HPDE6-E6E7 (cell line): ENCODE measurements around the gene FNTB.

Experiments used
- DNase-seq: peaks from one replicate; pipeline ENCODE4 v3.0.0; 2011; ENCODE audit warnings: missing footprints; ENCODE audit errors: extremely low spot score

FNTB gene

DNA sequence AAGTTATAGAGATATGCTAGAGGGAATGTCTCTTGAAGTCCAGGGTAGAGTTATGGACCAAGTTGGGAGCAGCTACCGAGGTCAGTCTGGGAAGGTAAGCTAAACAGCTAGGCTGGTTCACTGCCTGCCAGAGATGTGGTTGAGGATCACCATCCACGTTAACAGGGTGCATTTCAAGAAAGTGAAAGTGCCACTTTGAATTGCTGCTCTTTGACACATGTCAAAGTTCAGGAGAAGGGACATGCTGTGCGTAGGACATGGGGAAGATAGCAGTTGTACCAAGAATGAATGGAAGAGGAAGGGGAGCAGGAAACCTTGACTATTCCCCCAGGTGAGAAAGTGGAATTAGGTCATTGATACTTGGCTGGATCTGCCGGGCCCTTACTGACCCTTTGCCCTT, 66.1 kb downstream of the FNTB start:
- no peak for DNase-seq

GRCh38 chr14:65053466-65053865, 66.8 kb downstream of the FNTB start:
- no peak for DNase-seq

DNA sequence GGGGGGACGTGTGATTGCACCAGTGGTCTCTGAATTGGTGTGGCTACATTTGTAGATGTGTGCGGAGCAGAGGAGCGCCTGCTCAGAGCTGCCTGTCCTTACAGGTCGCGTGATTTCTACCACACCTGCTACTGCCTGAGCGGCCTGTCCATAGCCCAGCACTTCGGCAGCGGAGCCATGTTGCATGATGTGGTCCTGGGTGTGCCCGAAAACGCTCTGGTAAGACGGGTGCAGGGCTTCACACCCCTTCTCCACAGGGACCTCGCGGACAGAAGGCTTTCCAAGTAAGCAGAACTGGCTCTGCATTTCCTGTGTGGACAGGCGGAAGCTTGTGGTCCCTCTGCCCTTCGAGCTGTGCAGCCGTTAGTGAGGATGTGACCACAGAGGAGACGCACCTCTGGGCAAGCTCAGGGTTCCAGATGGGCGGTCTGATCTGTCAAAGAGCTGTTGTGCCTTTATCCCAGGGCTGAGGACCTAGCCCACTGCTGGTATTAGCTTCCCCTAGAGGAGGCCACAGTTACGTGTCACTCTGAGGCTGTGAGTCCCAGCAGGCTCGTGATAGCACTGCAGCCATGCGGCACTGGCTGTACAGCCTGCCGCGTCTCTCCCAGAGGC, 67.9 kb downstream of the FNTB start:
- no peak for DNase-seq

DNA sequence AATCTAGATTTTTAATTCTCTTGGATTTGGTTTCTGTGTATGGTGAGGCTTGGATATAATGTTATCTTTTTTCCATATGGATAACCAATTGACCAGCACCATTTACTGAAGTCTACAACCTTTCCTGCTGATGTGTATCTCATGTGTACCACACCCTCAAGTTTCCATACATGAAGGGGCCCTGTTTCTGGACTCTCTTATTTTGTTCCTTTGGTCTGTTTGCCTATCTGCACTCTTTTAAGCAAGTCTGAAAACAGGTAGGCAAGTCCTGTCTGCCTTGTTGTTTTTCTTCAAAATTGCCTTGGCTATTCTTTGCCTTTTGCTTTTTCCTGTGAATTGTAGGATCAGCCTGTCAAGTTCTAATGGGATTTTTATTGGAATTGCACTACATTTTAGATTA, 71.0 kb downstream of the FNTB start:
- DNase-seq, result no peak

- DNase-seq, result no peak
These were observed 75.7 kb downstream of the FNTB start for GRCh38 chr14:65062096-65063075.

GRCh38 chr14:65065719-65066118, 79.0 kb downstream of the FNTB start:
- no peak for DNase-seq

GRCh38 chr14:65069874-65070413, 83.2 kb downstream of the FNTB start:
- DNase-seq, result no peak

DNA sequence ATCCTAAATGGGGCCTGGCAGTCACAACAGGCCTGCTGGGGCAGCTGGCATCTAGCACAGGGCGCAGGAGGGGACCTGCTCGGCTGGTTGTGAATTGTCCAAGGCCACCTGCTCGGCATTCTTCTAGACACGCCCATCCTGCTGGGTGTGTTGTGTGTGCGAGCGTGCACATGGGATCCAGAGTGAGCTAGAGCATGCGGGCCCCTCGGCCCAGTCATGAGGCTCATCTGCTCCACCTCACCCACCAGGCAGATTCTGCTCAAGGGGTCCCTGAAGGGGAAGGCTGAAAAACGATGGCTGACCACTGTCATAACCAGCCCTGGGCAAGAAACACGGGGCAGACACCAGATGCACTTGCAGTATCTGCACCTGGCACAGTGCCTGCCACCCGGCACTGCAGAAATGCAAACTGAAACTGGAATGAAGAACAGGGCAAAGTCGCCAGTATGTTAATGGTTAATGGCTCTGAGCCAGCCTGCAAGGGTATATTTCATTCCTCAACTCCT, 83.8 kb downstream of the FNTB start:
- no peak for DNase-seq

DNA sequence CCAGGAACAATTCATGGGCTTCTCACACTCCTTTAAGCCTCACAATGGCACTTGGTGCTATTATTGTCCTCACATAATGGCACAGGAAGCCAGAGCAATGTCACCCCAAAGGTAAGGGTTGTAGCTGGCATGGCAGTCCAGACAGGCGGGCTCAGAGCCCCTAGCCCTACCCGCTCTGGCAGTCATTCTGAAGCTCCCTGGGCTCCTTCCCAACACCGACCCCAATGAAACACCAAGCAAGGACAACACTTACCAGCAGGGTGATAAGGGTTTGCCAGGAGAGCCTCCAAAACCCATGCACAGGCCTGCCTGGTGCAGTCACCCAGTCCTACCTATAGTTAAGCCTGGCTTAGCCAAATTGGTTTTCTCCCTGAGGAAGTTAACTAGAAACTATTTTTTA, 84.8 kb downstream of the FNTB start:
- no peak for DNase-seq

DNA sequence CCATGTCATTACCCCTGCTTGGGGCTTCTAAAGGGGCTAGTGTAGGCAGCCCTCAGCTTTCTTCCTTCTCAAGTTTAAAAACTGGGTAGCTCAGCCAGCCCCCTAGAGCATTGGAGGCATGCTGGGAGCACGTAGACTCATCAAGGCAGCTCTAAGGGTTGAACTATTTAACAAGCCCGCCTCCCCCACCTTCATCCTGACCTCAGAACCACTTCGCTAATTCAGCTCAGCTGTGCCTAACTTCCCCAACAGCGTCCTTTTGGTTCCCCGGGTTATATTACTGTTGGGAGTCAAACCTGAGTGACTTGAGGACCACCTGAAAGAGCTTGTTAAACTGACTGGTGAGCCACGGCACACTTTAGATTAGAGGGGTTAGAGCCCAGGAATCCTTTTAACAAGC, 85.6 kb downstream of the FNTB start:
- DNase-seq, result no peak

GRCh38 chr14:65072937-65073336, 86.2 kb downstream of the FNTB start:
- no peak for DNase-seq

DNA sequence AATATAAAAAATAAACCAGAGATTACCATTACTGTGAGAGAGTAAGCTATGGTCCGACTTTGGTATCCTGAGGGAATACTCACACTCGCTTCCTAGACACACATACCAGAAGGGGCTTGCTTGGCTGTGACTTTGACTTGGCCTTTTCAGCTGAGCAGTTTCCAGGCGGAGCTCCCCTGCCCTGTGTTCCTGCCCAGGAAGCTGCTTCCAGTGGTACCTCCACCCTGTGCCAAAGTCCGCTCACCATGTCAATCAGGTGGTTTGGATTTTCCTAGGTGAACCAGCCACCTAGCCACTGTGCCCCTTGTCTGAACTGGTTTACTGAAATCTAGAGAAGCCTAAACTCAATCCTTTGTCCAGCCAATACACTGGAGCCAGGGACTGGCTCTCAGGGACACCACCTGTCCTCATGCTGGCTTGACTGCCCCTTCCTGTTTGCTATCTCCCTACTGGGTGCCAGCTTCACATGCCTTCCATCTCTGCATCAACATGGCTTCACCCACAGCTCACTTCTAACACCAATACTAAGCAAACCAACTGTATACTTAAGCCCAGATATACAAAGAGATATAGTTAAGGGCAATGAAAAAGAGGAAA, 87.0 kb downstream of the FNTB start:
- DNase-seq, result no peak

- DNase-seq, result no peak
These were observed 87.9 kb downstream of the FNTB start for GRCh38 chr14:65074449-65075150.

GRCh38 chr14:65075628-65076325, 89.1 kb downstream of the FNTB start:
- no peak for DNase-seq

DNA sequence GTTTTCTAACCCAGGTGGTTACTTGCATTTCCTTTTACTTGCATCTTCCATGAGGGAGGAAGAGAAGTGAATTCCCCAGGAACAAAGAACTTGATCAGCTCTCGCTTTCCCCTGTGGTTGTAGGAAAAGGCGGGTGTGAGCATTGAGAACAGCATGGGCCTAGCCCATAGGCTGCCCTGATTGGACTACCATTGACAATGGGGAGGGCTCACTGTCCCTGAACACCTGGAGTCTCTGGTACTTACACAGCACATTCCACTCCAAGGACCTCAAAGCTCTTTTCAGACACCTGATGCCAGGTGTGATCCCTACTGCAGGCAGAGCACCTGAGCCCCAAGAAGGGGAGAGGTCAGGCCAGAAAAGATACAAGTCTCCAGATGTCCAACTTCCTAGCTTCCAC, 90.6 kb downstream of the FNTB start:
- DNase-seq, result no peak

DNA sequence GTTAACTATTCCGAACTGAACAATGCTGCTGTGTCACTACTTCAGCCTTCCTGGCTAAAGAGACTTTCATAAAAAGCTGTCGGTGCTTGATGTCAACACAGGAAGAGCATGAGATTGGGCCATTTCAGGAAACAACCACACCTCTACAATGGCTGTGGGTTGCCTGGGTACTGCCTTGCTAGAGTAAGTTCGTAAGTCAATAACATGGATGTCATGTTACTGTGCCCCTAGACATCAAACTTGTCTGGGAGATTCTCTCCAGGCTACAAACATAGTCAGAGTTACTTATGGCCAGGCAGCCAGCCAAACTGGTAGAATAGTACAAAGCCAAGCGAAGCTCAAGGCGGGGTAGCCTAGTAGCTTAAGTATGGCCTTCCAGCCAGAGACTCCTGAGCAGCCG, 92.5 kb downstream of the FNTB start:
- no peak for DNase-seq

- no peak for DNase-seq
These were observed 93.1 kb downstream of the FNTB start for GRCh38 chr14:65079768-65080167.

DNA sequence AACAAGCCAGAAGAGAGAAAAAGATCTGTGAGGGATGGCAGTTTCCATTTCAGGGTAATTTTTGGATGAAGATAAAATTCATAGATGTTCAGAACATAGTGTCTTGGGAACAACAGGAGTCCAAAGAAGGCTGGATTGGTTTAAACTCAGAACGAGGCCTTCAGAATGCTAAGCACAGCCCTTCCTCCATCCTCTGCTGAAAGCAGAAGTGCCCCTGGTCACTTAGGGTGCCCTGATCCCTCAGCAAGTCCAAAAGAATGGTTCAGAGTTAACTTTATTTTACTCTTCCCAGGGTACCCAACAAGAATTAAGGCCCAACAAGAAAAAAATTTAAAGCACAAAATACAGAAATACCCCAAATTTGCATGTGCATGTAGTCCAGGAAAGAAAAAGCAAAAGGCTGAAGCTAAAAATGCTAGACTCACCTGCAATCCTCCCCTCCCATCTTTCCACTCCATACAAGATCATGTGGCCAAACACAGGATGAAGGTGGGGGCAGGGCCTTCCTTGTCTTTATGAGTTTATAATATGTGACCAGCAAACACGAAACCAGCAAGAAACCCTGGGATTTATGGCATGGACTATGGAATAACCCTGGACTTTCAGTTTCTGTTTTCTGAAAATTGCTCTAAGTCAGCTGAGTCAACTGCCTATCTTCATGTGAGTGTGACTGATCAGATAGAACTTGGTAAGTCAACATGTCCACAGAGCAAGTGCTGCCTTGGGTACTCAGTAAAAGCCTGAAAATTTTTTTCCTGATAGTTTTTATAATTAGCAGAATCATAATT, 94.5 kb downstream of the FNTB start:
- no peak for DNase-seq

DNA sequence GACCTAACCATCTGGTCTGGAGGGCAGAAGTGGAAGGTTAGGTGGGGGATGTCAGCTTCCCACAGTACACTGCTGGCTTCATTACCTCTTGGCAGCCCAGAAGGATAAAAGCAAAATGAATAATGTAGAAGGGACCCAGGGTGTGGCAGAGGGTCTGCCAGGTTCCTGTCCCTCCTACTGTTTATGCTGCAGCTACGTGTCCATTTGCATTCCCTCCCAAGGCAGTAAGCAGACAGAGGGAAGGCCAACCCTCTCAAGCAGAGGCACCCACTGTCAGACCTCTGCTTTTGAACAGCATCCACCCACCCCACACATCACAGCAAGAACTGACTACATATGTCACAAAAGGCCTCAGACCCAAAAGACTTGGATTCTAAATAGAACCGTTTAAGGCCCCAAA, 96.2 kb downstream of the FNTB start:
- no peak for DNase-seq
